ENCODE results near the gene KBTBD4.

DNA sequence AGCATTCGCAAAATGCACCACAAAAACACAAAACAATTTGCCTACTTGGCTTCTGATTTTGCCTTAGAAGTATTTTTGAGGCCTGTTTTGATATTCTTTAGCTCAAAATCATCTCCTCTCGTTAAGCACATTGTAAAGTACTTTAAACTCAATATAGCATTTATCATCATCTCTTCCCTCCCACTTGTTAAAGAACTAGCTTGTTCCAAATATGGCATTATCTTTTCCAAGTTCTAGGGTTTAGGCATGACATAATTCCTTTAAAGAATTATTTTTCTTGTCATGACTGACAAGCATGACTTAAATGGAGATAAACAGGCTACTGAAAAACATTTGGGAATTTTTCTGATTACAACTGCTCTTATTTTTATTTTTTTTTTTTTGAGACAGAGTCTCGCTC, 47.1 kb downstream of the KBTBD4 start:
- TF ChIP-seq, protein P1, sequence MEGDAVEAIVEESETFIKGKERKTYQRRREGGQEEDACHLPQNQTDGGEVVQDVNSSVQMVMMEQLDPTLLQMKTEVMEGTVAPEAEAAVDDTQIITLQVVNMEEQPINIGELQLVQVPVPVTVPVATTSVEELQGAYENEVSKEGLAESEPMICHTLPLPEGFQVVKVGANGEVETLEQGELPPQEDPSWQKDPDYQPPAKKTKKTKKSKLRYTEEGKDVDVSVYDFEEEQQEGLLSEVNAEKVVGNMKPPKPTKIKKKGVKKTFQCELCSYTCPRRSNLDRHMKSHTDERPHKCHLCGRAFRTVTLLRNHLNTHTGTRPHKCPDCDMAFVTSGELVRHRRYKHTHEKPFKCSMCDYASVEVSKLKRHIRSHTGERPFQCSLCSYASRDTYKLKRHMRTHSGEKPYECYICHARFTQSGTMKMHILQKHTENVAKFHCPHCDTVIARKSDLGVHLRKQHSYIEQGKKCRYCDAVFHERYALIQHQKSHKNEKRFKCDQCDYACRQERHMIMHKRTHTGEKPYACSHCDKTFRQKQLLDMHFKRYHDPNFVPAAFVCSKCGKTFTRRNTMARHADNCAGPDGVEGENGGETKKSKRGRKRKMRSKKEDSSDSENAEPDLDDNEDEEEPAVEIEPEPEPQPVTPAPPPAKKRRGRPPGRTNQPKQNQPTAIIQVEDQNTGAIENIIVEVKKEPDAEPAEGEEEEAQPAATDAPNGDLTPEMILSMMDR (IDR thresholded peaks at IDR 0.05), result no peak
- no peak for TF ChIP-seq EZH2 (IDR thresholded peaks at IDR 0.05; ENCODE audit: borderline replicate concordance, insufficient read depth, low read depth, low read length, poor library complexity, severe bottlenecking)

All from B cell (primary cell).